NB4 (cell line): ENCODE results near the gene VAT1L.

Experiments used
- MYC ChIP-seq: IDR thresholded peaks from 2 replicates; pipeline ENCODE4 v1.6.1; 2011; ENCODE audit warnings: low read depth, low read length
- POLR2A ChIP-seq: IDR thresholded peaks from 2 replicates; pipeline ENCODE4 v1.6.1; 2011; ENCODE audit warnings: mild to moderate bottlenecking; ENCODE audit not compliant: insufficient read length; ENCODE audit errors: extremely low read depth
- TF ChIP-seq, protein P1 (sequence below): IDR thresholded peaks from one replicate; pipeline ENCODE4 v1.5.1; 2012; ENCODE audit warnings: low read depth, low read length
- TF ChIP-seq, protein P2 (sequence below): IDR thresholded peaks from 2 replicates; pipeline ENCODE4 v1.6.1; 2011; ENCODE audit warnings: low read depth, low read length

DNA sequence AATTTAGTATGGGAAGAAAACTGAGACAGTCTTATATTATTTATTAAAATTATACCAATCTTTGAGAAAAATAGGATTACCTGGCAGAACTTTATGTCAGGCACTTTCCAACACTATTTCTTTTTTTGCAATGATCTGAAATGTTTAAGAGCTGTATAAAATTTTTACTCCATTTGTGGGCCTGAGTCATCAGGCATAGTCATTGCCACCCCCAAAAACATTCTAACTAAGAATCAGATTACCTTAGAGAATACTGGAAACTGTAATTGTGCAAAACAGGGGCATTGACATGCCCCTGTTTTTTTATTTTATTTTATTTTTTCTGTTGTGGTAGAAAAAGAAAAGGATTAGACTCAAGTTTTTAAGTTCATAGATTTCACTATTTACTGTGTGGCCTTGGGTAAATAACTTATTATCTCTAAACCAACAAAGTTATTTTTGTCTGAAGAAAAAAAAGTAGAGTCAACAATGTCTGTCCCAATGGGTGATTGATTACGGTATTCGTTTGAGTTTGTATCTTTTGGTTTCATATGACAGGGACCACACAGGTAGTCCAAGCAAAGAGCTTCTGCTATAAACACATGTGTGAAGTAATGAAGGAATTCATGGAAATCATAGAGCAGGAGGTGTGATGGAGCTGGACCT is 24.6 kb downstream of the VAT1L start:
- TF ChIP-seq, protein P1, sequence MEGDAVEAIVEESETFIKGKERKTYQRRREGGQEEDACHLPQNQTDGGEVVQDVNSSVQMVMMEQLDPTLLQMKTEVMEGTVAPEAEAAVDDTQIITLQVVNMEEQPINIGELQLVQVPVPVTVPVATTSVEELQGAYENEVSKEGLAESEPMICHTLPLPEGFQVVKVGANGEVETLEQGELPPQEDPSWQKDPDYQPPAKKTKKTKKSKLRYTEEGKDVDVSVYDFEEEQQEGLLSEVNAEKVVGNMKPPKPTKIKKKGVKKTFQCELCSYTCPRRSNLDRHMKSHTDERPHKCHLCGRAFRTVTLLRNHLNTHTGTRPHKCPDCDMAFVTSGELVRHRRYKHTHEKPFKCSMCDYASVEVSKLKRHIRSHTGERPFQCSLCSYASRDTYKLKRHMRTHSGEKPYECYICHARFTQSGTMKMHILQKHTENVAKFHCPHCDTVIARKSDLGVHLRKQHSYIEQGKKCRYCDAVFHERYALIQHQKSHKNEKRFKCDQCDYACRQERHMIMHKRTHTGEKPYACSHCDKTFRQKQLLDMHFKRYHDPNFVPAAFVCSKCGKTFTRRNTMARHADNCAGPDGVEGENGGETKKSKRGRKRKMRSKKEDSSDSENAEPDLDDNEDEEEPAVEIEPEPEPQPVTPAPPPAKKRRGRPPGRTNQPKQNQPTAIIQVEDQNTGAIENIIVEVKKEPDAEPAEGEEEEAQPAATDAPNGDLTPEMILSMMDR = no peak
- no peak for TF ChIP-seq POLR2A
- TF ChIP-seq, protein P2, sequence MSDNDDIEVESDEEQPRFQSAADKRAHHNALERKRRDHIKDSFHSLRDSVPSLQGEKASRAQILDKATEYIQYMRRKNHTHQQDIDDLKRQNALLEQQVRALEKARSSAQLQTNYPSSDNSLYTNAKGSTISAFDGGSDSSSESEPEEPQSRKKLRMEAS = no peak
- TF ChIP-seq MYC = no peak
